Fibroblast of mammary gland (primary cell): ENCODE data around the gene ZNF282.
"Not testable (repeated sequence)": the region's sequence is repeated elsewhere in the genome, so short reads cannot be mapped to it uniquely, and the experiment has no call there.

ENCODE experiments used
- DNase-seq: peaks from one replicate; pipeline ENCODE4 v3.0.0-alpha.2; 2010; ENCODE audit warnings: low read depth
- H3K4me3 ChIP-seq: 2 replicates; pipeline ENCODE4 v1.5.1; 2011; ENCODE audit warnings: low read depth, mild to moderate bottlenecking, low read length, moderate library complexity; ENCODE audit not compliant: control insufficient read depth
- CTCF ChIP-seq: conservative IDR thresholded peaks from 2 replicates; pipeline ENCODE4 v1.5.1; 2011; ENCODE audit warnings: low read depth, low read length, inconsistent platforms; ENCODE audit not compliant: control insufficient read depth, insufficient read depth

ZNF282 gene

GRCh38 chr7:149266451-149266850, 71.1 kb downstream of the ZNF282 start:
- DNase-seq = no peak
- no peak for TF ChIP-seq CTCF
- no peak overlapping the region for H3K4me3 ChIP-seq

DNA sequence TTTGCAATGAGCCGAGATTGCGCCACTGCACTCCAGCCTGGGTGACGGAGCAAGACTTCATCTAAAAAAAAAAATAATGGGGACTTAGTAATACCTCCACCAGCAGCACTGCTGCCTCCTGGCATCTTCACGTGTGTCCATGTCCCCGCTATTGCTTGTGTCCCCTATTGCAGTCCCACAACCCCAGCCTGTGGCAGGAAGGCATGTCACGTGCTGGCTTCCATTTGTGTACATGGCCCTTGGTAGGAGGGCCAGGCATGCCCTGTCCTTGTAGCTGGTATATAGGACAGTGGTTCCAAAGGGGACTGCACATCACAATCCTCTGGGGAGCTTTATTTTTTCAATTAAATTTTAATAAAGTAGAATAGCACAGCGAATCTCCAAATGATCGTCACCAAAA, 72.4 kb downstream of the ZNF282 start:
- TF ChIP-seq CTCF = no peak
- no peak overlapping the region for H3K4me3 ChIP-seq
- no peak for DNase-seq

DNA sequence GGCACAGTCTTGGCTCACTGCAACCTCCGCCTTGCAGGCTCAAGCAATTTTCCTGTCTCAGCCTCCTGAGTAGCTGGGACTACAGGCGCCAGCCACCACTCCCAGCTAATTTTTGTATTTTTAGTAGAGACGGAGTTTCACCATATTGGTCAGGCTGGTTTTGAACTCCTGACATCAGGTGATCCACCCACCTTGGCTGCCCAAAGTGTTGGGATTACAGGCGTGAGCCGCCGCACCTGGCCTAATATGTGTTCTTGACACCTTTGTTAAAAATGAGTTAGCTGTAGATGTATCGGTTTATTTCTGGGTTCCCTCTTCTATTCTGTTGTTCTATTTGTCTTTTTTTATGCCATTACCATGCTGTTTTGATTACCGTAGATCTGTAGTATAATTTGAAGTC, 79.1 kb downstream of the ZNF282 start:
- not testable (repeated sequence) for DNase-seq, H3K4me3 ChIP-seq
